HepG2 (cell line): ENCODE results near the gene PXMP2. TPM values are rescaled to one million over a fixed set of nuclear protein-coding genes. Genes with fewer than 3 reads are reported as not detected.

Experiments
- ATAC-seq: fragments of 200-7000 bp; cut with Tn5 transposase; 3 replicates; pipeline ENCODE4 v1.9.1; 2020; ENCODE audit warnings: mild to moderate bottlenecking, moderate library complexity
- BruUV-seq: library from RNA; stranded (reverse); fragments of 400-500 nt; replicated peaks from 2 replicates; lab custom pipeline; 2021; lab: Mats Ljungman, UMichigan
- CTCF ChIA-PET: fragments of 300-600 bp; formaldehyde crosslinking; extraction: SDS; loops from one replicate; lab custom pipeline; 2021; ENCODE audit warnings: low total read pairs, inconsistent platforms, low intra/inter-chr PET ratio; lab: Yijun Ruan, JAX
- POLR2A ChIA-PET: fragments of 350-600 bp; sonication (Branson Sonifier 250); formaldehyde crosslinking; loops from one replicate; lab custom pipeline; 2020; ENCODE audit warnings: antibody characterized with exemption, inconsistent platforms; lab: Yijun Ruan, JAX
- DNase-seq: peaks from one replicate; pipeline ENCODE4 v3.0.0-alpha.2; 2015; ENCODE audit warnings: low spot score
- FAIRE-seq: peaks from 3 replicates; lab custom pipeline; 2011; peaks lifted over from hg19 to GRCh38; lab: Jason Lieb, UNC
- H2AFZ ChIP-seq: one replicate; pipeline ENCODE4 v1.6.1; 2011; ENCODE audit warnings: low read length, inconsistent platforms
- H3K27ac ChIP-seq: fragments of 300-600 bp; 3 replicates; pipeline ENCODE4 v1.8.0; 2011; ENCODE audit warnings: mixed run types, mild to moderate bottlenecking, mixed read lengths, low read length, inconsistent platforms; ENCODE audit not compliant: insufficient read depth; ENCODE audit errors: extremely low read length
- H3K27me3 ChIP-seq, 2 experiments: fragments of 200-600 bp in 1 of 2; 2 replicates in 1 of 2; 3 replicates in 1 of 2; pipeline versions ENCODE4 v1.6.0 to v1.8.0; 2011; ENCODE audit warnings: low read length in 2 of 2, mild to moderate bottlenecking in 2 of 2, moderate library complexity in 2 of 2, inconsistent platforms in 1 of 2; ENCODE audit not compliant: insufficient read depth in 2 of 2, control insufficient read depth in 1 of 2
- H3K36me3 ChIP-seq, 2 experiments: fragments of 200-600 bp in 1 of 2; replicated peaks in 1 of 2; 2 replicates in 1 of 2; 3 replicates in 1 of 2; pipeline versions ENCODE4 v1.5.1 to v1.8.0; 2011; ENCODE audit warnings: low read length in 2 of 2, inconsistent platforms in 1 of 2; ENCODE audit not compliant: insufficient read depth in 2 of 2, control insufficient read depth in 1 of 2
- H3K4me1 ChIP-seq: 2 replicates; pipeline ENCODE4 v1.5.1; 2012; ENCODE audit warnings: low read length, inconsistent platforms; ENCODE audit not compliant: insufficient read depth
- H3K4me2 ChIP-seq: 2 replicates; pipeline ENCODE4 v1.6.0; 2011; ENCODE audit warnings: low read depth, low read length, inconsistent platforms
- H3K4me3 ChIP-seq, 3 experiments: fragments of 200-600 bp in 1 of 3; sonication (generic), shearing (Covaris generic) in 1 of 3; replicated peaks in 1 of 3; 2 replicates each; pipeline ENCODE4 v1.5.1; 2011 to 2016; ENCODE audit warnings: low read length in 3 of 3, inconsistent platforms in 2 of 3, low read depth in 2 of 3, mild to moderate bottlenecking in 2 of 3, control low read depth in 1 of 3, mixed read lengths in 1 of 3; ENCODE audit not compliant: insufficient read depth in 1 of 3
- H3K79me2 ChIP-seq: one replicate; pipeline ENCODE4 v1.6.1; 2011; ENCODE audit warnings: low read length, inconsistent platforms; ENCODE audit not compliant: insufficient read depth
- H3K9ac ChIP-seq: 2 replicates; pipeline ENCODE4 v1.6.0; 2011; ENCODE audit warnings: mild to moderate bottlenecking, low read depth, low read length, inconsistent platforms; ENCODE audit not compliant: insufficient read depth
- H3K9me3 ChIP-seq: 2 replicates; pipeline ENCODE4 v1.5.1; 2012; ENCODE audit warnings: mild to moderate bottlenecking, low read length
- H4K20me1 ChIP-seq: 2 replicates; pipeline ENCODE4 v1.6.0; 2011; ENCODE audit warnings: inconsistent platforms, mild to moderate bottlenecking, low read length, moderate library complexity; ENCODE audit not compliant: insufficient read depth
- FOXP1 ChIP-seq, 2 experiments: fragments of 450-650 bp in 1 of 2; IDR thresholded peaks; 2 replicates each; pipeline ENCODE4 v1.6.1; 2017 to 2018; ENCODE audit warnings: antibody characterized with exemption in 1 of 2
- HNRNPLL ChIP-seq: fragments of 200-400 bp; formaldehyde crosslinking; IDR thresholded peaks from 2 replicates; pipeline ENCODE4 v1.6.1; 2017; ENCODE audit warnings: mild to moderate bottlenecking, low read depth, low read length; ENCODE audit not compliant: poor library complexity, severe bottlenecking
- MLLT10 ChIP-seq: sonication (generic); formaldehyde crosslinking; IDR thresholded peaks from 2 replicates; pipeline ENCODE4 v1.4.0; 2020; ENCODE audit warnings: missing genetic modification reagents
- MTA1 ChIP-seq: sonication (generic); formaldehyde crosslinking; IDR thresholded peaks from 2 replicates; pipeline ENCODE4 v1.4.0; 2020; ENCODE audit warnings: missing genetic modification reagents, mild to moderate bottlenecking, borderline replicate concordance
- NFKB2 ChIP-seq: sonication (generic); formaldehyde crosslinking; IDR thresholded peaks from 2 replicates; pipeline ENCODE4 v1.4.0; 2020; ENCODE audit warnings: missing genetic modification reagents, borderline replicate concordance
- PAF1 ChIP-seq: IDR thresholded peaks from 2 replicates; pipeline ENCODE4 v1.6.1; 2016; ENCODE audit warnings: missing genetic modification reagents, missing compliant biosample characterization
- RORA ChIP-seq: sonication (generic); formaldehyde crosslinking; IDR thresholded peaks from 2 replicates; pipeline ENCODE4 v1.5.0; 2020; ENCODE audit warnings: mild to moderate bottlenecking, missing genetic modification reagents, moderate library complexity
- WGBS: methylation state at CpG from one replicate; pipeline ENCODE4 v1.1.6; 2017; ENCODE audit warnings: low lambda C conversion rate; 5-methylcytosine and 5-hydroxymethylcytosine counted together
- in situ Hi-C: cut with HindIII; loops from 2 replicates; pipeline ENCODE4 v1.10.0; 2017; ENCODE audit warnings: low pct_unique_long_range_greater_than_20kb; ENCODE audit not compliant: extremely low pct_ligation_motif_present
- intact Hi-C: fragments of 100-400 bp; cut with micrococcal nuclease; formaldehyde crosslinking; loops from one replicate; pipeline ENCODE4 v1.10.0; 2022; ENCODE audit not compliant: unreplicated experiment
- polyA plus RNA-seq, 8 experiments: library from polyadenylated mRNA; depleted of rRNA in 3 of 8; stranded (reverse) in 7 of 8; unstranded in 1 of 8; fragments of >200 nt; fragmentation: Illumina TruSeq in 4 of 8; extraction: Trizol in 4 of 8; gene quantifications; 2 replicates each; pipeline versions ENCODE4 v1.2.1 to v1.2.3, GENCODE V29; 2011 to 2016; ENCODE audit warnings: low read depth in 4 of 8, missing spikeins in 1 of 8, mixed read lengths in 1 of 8; ENCODE audit not compliant: insufficient read depth in 1 of 8
- total RNA-seq, 5 experiments: library from RNA; depleted of rRNA; stranded (reverse); fragments of >200 nt; fragmentation: Illumina TruSeq; extraction: Trizol; gene quantifications; 2 replicates each; pipeline ENCODE4 v1.2.3, GENCODE V29; 2016; ENCODE audit warnings: low read depth in 1 of 5

Gene PXMP2
- total and polyA plus RNA-seq, 2 of the 13 experiments (the other 11 are each of a cell fraction or from before 2014, with no cell fraction given): 25.5 to 42.9 TPM

GRCh38 chr12:132716356-132716755 is 29.0 kb downstream of the PXMP2 start:
- H3K9ac ChIP-seq: no peak overlapping the region
- H3K36me3 ChIP-seq: peaks cover 20 to 52% of the 10 kb centered on the region in 2 experiments
- TF ChIP-seq FOXP1 (IDR thresholded peaks at IDR 0.05) (no peak), FOXP1 (CRISPR knock-in tag; IDR thresholded peaks at IDR 0.05) (no peak), NFKB2 (CRISPR knock-in tag) (no peak)
- TF ChIP-seq, all 625 proteins: peak for 0
- no peak for ATAC-seq
- Histone ChIP-seq H3K79me2 (peaks cover 26% of the 10 kb centered on the region), H3K27ac (no peak overlapping the region), H4K20me1 (no peaks in the 10 kb centered on the region), H3K9me3 (no peaks in the 10 kb centered on the region), H3K4me1 (peaks cover 13% of the 10 kb centered on the region), H3K4me2 (no peak overlapping the region), H3K27me3 (no peaks in the 10 kb centered on the region), H2AFZ (no peak overlapping the region), H3K4me3 (no peak overlapping the region)
- POLR2A ChIA-PET: no interaction called here
- in situ Hi-C loops (no loop called here), intact Hi-C loops (no loop called here)
- no peak for DNase-seq
- FAIRE-seq: no peak
- 93% methylated on average over 11 of the region's 11 CpGs for WGBS
- CTCF ChIA-PET: no interaction called here
- no TSS peak for BruUV-seq

- 95% methylated on average over 14 of the region's 17 CpGs for WGBS
- ATAC-seq (no peak), DNase-seq (no peak)
- BruUV-seq: no TSS peak
- no peak overlapping the region for H3K4me2 ChIP-seq
- H3K9ac ChIP-seq: no peak overlapping the region
- H2AFZ ChIP-seq: no peak overlapping the region
- H3K79me2 ChIP-seq: peaks cover 19% of the 10 kb centered on the region
- no peaks in the 10 kb centered on the region for H3K27me3 ChIP-seq
- H3K27ac ChIP-seq: no peak overlapping the region
- peaks cover 20 to 54% of the 10 kb centered on the region in 2 experiments for H3K36me3 ChIP-seq
- POLR2A ChIA-PET: no interaction called here
- TF ChIP-seq RORA: no peak
- TF ChIP-seq MTA1 (CRISPR knock-in tag): no peak
- no peak for TF ChIP-seq MLLT10 (CRISPR knock-in tag)
- peak; percentile 41 for TF ChIP-seq HNRNPLL
- no peak for TF ChIP-seq PAF1 (CRISPR knock-in tag)
- TF ChIP-seq, all 625 proteins: peak for 1
- no peak for FAIRE-seq
- H3K4me3 ChIP-seq: no peak overlapping the region
- H3K4me1 ChIP-seq: peaks cover 13% of the 10 kb centered on the region
- no peaks in the 10 kb centered on the region for H4K20me1 ChIP-seq
- CTCF ChIA-PET: no interaction called here
- in situ Hi-C loops (no loop called here), intact Hi-C loops (no loop called here)
- no peaks in the 10 kb centered on the region for H3K9me3 ChIP-seq
These were observed 29.6 kb downstream of the PXMP2 start for GRCh38 chr12:132717011-132717410.
